Activated naive CD8-positive, alpha-beta T cell treated with anti-CD3 and anti-CD28 coated beads, Interleukin-2, amount 50 U/mL, for 24 hours (primary cell): Measurements from ENCODE around the gene GPR35.

Experiments used
- ATAC-seq: fragments of 150-1000 bp; cut with Tn5 transposase; one replicate; pipeline ENCODE4 v1.10.0; 2021
- DNase-seq: peaks from one replicate; pipeline ENCODE4 v3.0.0; 2021
- H3K27ac Mint-ChIP-seq: one replicate; pipeline ENCODE4 v1.8.0; 2021; ENCODE audit warnings: mild to moderate bottlenecking, mixed read lengths
- H3K27me3 Mint-ChIP-seq: one replicate; pipeline ENCODE4 v1.8.0; 2021; ENCODE audit warnings: mixed read lengths
- H3K36me3 Mint-ChIP-seq: one replicate; pipeline ENCODE4 v1.8.0; 2021; ENCODE audit warnings: low read depth, mixed read lengths
- H3K4me1 Mint-ChIP-seq: one replicate; pipeline ENCODE4 v1.8.0; 2021; ENCODE audit warnings: mixed read lengths
- H3K4me3 Mint-ChIP-seq: one replicate; pipeline ENCODE4 v1.8.0; 2021; ENCODE audit warnings: mild to moderate bottlenecking, moderate library complexity, mixed read lengths
- H3K9me3 Mint-ChIP-seq: one replicate; pipeline ENCODE4 v1.8.0; 2021; ENCODE audit warnings: mixed read lengths

GPR35 gene

GRCh38 chr2:240624950-240625621 lies at the start of gene GPR35:
Gene GPR35, plus strand, starts transcription at chr2:240625480. Its CDS starts 4,473 bp downstream, at chr2:240629953.
- Mint-ChIP-seq H3K4me3 (peak within 1 kb of the TSS; percentile 74), H3K4me1 (peaks cover 57% of the 10 kb centered on the region), H3K27ac (peak within 1 kb of the TSS; percentile 79), H3K27me3 (no peaks in the 10 kb centered on the region), H3K36me3 (no peaks in the 10 kb centered on the region), H3K9me3 (no peaks in the 10 kb centered on the region)
- ATAC-seq (peak; percentile 60), DNase-seq (peak; percentile 86)

- H3K27me3 Mint-ChIP-seq, result no peaks in the 10 kb centered on the region
- no peak overlapping the region for H3K4me3 Mint-ChIP-seq
- DNase-seq (no peak), ATAC-seq (no peak)
- peaks cover 24% of the 10 kb centered on the region for H3K4me1 Mint-ChIP-seq
- H3K27ac Mint-ChIP-seq, result no peak overlapping the region
- H3K9me3 Mint-ChIP-seq, result no peaks in the 10 kb centered on the region
- H3K36me3 Mint-ChIP-seq, result peaks cover 9% of the 10 kb centered on the region
These were observed 49.2 kb upstream of the GPR35 start for GRCh38 chr2:240576036-240576435.

- ATAC-seq (no peak), DNase-seq (no peak)
- Mint-ChIP-seq H3K9me3 (no peaks in the 10 kb centered on the region), H3K27me3 (no peaks in the 10 kb centered on the region), H3K27ac (no peak overlapping the region), H3K36me3 (peaks cover 9% of the 10 kb centered on the region), H3K4me1 (peaks cover 20% of the 10 kb centered on the region), H3K4me3 (no peak overlapping the region)
These were observed 48.7 kb upstream of the GPR35 start for GRCh38 chr2:240576436-240577205.

- no peak for DNase-seq
- peaks cover 9% of the 10 kb centered on the region for H3K36me3 Mint-ChIP-seq
- peaks cover 20% of the 10 kb centered on the region for H3K4me1 Mint-ChIP-seq
- H3K27me3 Mint-ChIP-seq, result no peaks in the 10 kb centered on the region
- no peaks in the 10 kb centered on the region for H3K9me3 Mint-ChIP-seq
- no peak overlapping the region for H3K27ac Mint-ChIP-seq
- ATAC-seq, result no peak
- H3K4me3 Mint-ChIP-seq, result no peak overlapping the region
These were observed 47.8 kb upstream of the GPR35 start for GRCh38 chr2:240577281-240578109.

- H3K27me3 Mint-ChIP-seq, result no peaks in the 10 kb centered on the region
- no peak overlapping the region for H3K27ac Mint-ChIP-seq
- H3K4me3 Mint-ChIP-seq, result no peak overlapping the region
These were observed 47.2 kb upstream of the GPR35 start for GRCh38 chr2:240578110-240578450.

GRCh38 chr2:240578488-240578887 lies 46.8 kb upstream of the GPR35 start:
- Mint-ChIP-seq H3K4me1 (peaks cover 20% of the 10 kb centered on the region), H3K4me3 (no peak overlapping the region), H3K36me3 (peaks cover 9% of the 10 kb centered on the region), H3K27ac (no peak overlapping the region), H3K27me3 (no peaks in the 10 kb centered on the region), H3K9me3 (no peaks in the 10 kb centered on the region)
- DNase-seq (no peak), ATAC-seq (no peak)

More at GRCh38 chr2:240578110-240578450, 47.2 kb upstream of the GPR35 start:
- H3K9me3 Mint-ChIP-seq, result no peaks in the 10 kb centered on the region
- ATAC-seq, result no peak
- DNase-seq, result no peak
- peaks cover 20% of the 10 kb centered on the region for H3K4me1 Mint-ChIP-seq
- H3K36me3 Mint-ChIP-seq, result peaks cover 9% of the 10 kb centered on the region

- ATAC-seq, result no peak
- peak overlapping the region; percentile 59 for H3K27ac Mint-ChIP-seq
These were observed 46.1 kb upstream of the GPR35 start for GRCh38 chr2:240579071-240579762.

GRCh38 chr2:240579771-240580614 lies 45.3 kb upstream of the GPR35 start:
- H3K4me1 Mint-ChIP-seq, result peaks cover 29% of the 10 kb centered on the region

More at GRCh38 chr2:240579071-240579762, 46.1 kb upstream of the GPR35 start:
- H3K4me1 Mint-ChIP-seq, result peaks cover 21% of the 10 kb centered on the region
- DNase-seq, result no peak
- peaks cover 9% of the 10 kb centered on the region for H3K36me3 Mint-ChIP-seq
- H3K4me3 Mint-ChIP-seq, result no peak overlapping the region
- no peaks in the 10 kb centered on the region for H3K9me3 Mint-ChIP-seq
- no peaks in the 10 kb centered on the region for H3K27me3 Mint-ChIP-seq

GRCh38 chr2:240581811-240582210 lies 43.5 kb upstream of the GPR35 start:
- no peaks in the 10 kb centered on the region for H3K9me3 Mint-ChIP-seq
- no peak overlapping the region for H3K27ac Mint-ChIP-seq
- H3K27me3 Mint-ChIP-seq, result no peaks in the 10 kb centered on the region
- ATAC-seq (no peak), DNase-seq (no peak)
- H3K4me1 Mint-ChIP-seq, result peaks cover 31% of the 10 kb centered on the region
- H3K36me3 Mint-ChIP-seq, result peaks cover 9% of the 10 kb centered on the region
- no peak overlapping the region for H3K4me3 Mint-ChIP-seq

More at GRCh38 chr2:240579771-240580614, 45.3 kb upstream of the GPR35 start:
- Mint-ChIP-seq H3K27me3 (no peaks in the 10 kb centered on the region), H3K4me3 (no peak overlapping the region), H3K27ac (peak overlapping the region; percentile 59), H3K9me3 (no peaks in the 10 kb centered on the region), H3K36me3 (peaks cover 9% of the 10 kb centered on the region)
- ATAC-seq (peak; percentile 64), DNase-seq (peak; percentile 65)

- no peak for DNase-seq
- H3K4me1 Mint-ChIP-seq, result peaks cover 38% of the 10 kb centered on the region
These were observed 42.5 kb upstream of the GPR35 start for GRCh38 chr2:240582781-240583180.

GRCh38 chr2:240583774-240584173 lies 41.5 kb upstream of the GPR35 start:
- Mint-ChIP-seq H3K27ac (no peak overlapping the region), H3K4me3 (no peak overlapping the region), H3K36me3 (peaks cover 9% of the 10 kb centered on the region), H3K4me1 (peaks cover 45% of the 10 kb centered on the region), H3K9me3 (no peaks in the 10 kb centered on the region), H3K27me3 (no peaks in the 10 kb centered on the region)
- DNase-seq (no peak), ATAC-seq (no peak)

More at GRCh38 chr2:240582781-240583180, 42.5 kb upstream of the GPR35 start:
- Mint-ChIP-seq H3K4me3 (no peak overlapping the region), H3K36me3 (peaks cover 9% of the 10 kb centered on the region), H3K27ac (no peak overlapping the region), H3K9me3 (no peaks in the 10 kb centered on the region), H3K27me3 (no peaks in the 10 kb centered on the region)
- ATAC-seq, result no peak

GRCh38 chr2:240584486-240585031 lies 40.7 kb upstream of the GPR35 start:
- no peak for ATAC-seq
- Mint-ChIP-seq H3K4me1 (peaks cover 43% of the 10 kb centered on the region), H3K27me3 (no peaks in the 10 kb centered on the region), H3K9me3 (no peaks in the 10 kb centered on the region), H3K36me3 (peaks cover 9% of the 10 kb centered on the region), H3K4me3 (peak overlapping the region; percentile 93), H3K27ac (peak overlapping the region; percentile 60)
- DNase-seq, result no peak

- Mint-ChIP-seq H3K9me3 (no peaks in the 10 kb centered on the region), H3K27me3 (no peaks in the 10 kb centered on the region), H3K4me1 (peaks cover 40% of the 10 kb centered on the region), H3K4me3 (peak overlapping the region; percentile 93), H3K36me3 (peaks cover 3% of the 10 kb centered on the region), H3K27ac (peak overlapping the region; percentile 60)
- ATAC-seq (no peak), DNase-seq (no peak)
These were observed 40.2 kb upstream of the GPR35 start for GRCh38 chr2:240585101-240585500.
